Activated T-cell treated with anti-CD3 and anti-CD28 coated beads, Interleukin-2, amount 50 U/mL, for 24 hours (primary cell): Measurements from ENCODE around the gene CHST13.

Source experiments
- DNase-seq: peaks from one replicate; pipeline ENCODE4 v3.0.0-alpha.2; 2020
- H3K27ac Mint-ChIP-seq: 2 replicates; pipeline ENCODE4 v1.8.0; 2020; ENCODE audit warnings: mild to moderate bottlenecking, mixed read lengths
- H3K27me3 Mint-ChIP-seq: 2 replicates; pipeline ENCODE4 v1.8.0; 2020; ENCODE audit warnings: mixed read lengths
- H3K36me3 Mint-ChIP-seq: 2 replicates; pipeline ENCODE4 v1.8.0; 2020; ENCODE audit warnings: low read depth, mixed read lengths
- H3K4me1 Mint-ChIP-seq: 2 replicates; pipeline ENCODE4 v1.8.0; 2020; ENCODE audit warnings: low read depth, mixed read lengths
- H3K4me3 Mint-ChIP-seq: 2 replicates; pipeline ENCODE4 v1.8.0; 2020; ENCODE audit warnings: mild to moderate bottlenecking, moderate library complexity, mixed read lengths
- H3K9me3 Mint-ChIP-seq: 2 replicates; pipeline ENCODE4 v1.8.0; 2020; ENCODE audit warnings: mixed read lengths

Gene CHST13

DNA sequence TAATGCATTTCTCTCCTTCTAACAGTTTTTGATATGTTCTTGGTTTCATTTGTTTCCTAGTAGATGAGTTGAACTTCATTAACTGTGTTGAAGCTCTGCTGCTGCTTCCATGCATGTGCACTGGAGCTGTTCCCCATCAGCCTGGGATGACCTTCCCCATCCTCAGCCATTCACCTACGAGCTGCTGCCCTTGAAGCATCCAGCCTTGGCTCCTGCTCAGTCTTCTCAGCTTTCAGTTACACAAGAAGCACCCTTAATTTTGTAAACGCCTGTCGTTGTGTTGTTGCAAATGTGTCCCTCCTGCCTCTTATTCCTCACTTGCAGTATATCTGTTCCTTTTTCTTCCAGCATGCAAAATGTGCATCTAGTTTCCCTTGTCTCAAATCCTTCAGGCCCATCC, 39.8 kb upstream of the CHST13 start:
- peaks cover 11% of the 10 kb centered on the region for H3K4me1 Mint-ChIP-seq
- H3K9me3 Mint-ChIP-seq, result no peaks in the 10 kb centered on the region
- no peak overlapping the region for H3K4me3 Mint-ChIP-seq
- no peak for DNase-seq
- no peak overlapping the region for H3K27ac Mint-ChIP-seq
- H3K36me3 Mint-ChIP-seq, result no peaks in the 10 kb centered on the region
- H3K27me3 Mint-ChIP-seq, result no peaks in the 10 kb centered on the region

GRCh38 chr3:126484662-126485061, 39.3 kb upstream of the CHST13 start:
- Mint-ChIP-seq H3K4me3 (no peak overlapping the region), H3K27me3 (no peaks in the 10 kb centered on the region)

GRCh38 chr3:126485176-126485897, 38.6 kb upstream of the CHST13 start:
- no peaks in the 10 kb centered on the region for H3K36me3 Mint-ChIP-seq
- H3K9me3 Mint-ChIP-seq, result no peaks in the 10 kb centered on the region
- H3K4me1 Mint-ChIP-seq, result peaks cover 11% of the 10 kb centered on the region
- H3K27ac Mint-ChIP-seq, result no peak overlapping the region
- no peaks in the 10 kb centered on the region for H3K27me3 Mint-ChIP-seq
- no peak overlapping the region for H3K4me3 Mint-ChIP-seq
- no peak for DNase-seq

More at GRCh38 chr3:126484662-126485061, 39.3 kb upstream of the CHST13 start:
- Mint-ChIP-seq H3K27ac (no peak overlapping the region), H3K9me3 (no peaks in the 10 kb centered on the region), H3K4me1 (peaks cover 11% of the 10 kb centered on the region), H3K36me3 (no peaks in the 10 kb centered on the region)
- no peak for DNase-seq

GRCh38 chr3:126485956-126486355, 38.0 kb upstream of the CHST13 start:
- no peaks in the 10 kb centered on the region for H3K27me3 Mint-ChIP-seq
- H3K9me3 Mint-ChIP-seq, result no peaks in the 10 kb centered on the region
- no peak overlapping the region for H3K4me3 Mint-ChIP-seq
- peaks cover 11% of the 10 kb centered on the region for H3K4me1 Mint-ChIP-seq
- H3K36me3 Mint-ChIP-seq, result no peaks in the 10 kb centered on the region
- DNase-seq, result no peak
- no peak overlapping the region for H3K27ac Mint-ChIP-seq

- Mint-ChIP-seq H3K4me3 (no peak overlapping the region), H3K4me1 (peaks cover 11% of the 10 kb centered on the region), H3K27ac (no peak overlapping the region)
These were observed 37.6 kb upstream of the CHST13 start for GRCh38 chr3:126486360-126486847.

GRCh38 chr3:126487151-126487771, 36.7 kb upstream of the CHST13 start:
- no peaks in the 10 kb centered on the region for H3K36me3 Mint-ChIP-seq
- no peaks in the 10 kb centered on the region for H3K9me3 Mint-ChIP-seq
- no peak for DNase-seq
- H3K27ac Mint-ChIP-seq, result peak overlapping the region; percentile 82
- no peaks in the 10 kb centered on the region for H3K27me3 Mint-ChIP-seq
- H3K4me1 Mint-ChIP-seq, result peaks cover 11% of the 10 kb centered on the region
- no peak overlapping the region for H3K4me3 Mint-ChIP-seq

More at GRCh38 chr3:126486360-126486847, 37.6 kb upstream of the CHST13 start:
- H3K9me3 Mint-ChIP-seq, result no peaks in the 10 kb centered on the region
- no peaks in the 10 kb centered on the region for H3K36me3 Mint-ChIP-seq
- no peaks in the 10 kb centered on the region for H3K27me3 Mint-ChIP-seq
- DNase-seq, result no peak

- Mint-ChIP-seq H3K27ac (no peak overlapping the region), H3K27me3 (no peaks in the 10 kb centered on the region), H3K4me1 (peaks cover 11% of the 10 kb centered on the region), H3K36me3 (no peaks in the 10 kb centered on the region), H3K9me3 (no peaks in the 10 kb centered on the region), H3K4me3 (no peak overlapping the region)
- DNase-seq, result no peak
These were observed 35.8 kb upstream of the CHST13 start for GRCh38 chr3:126488185-126488584.

- H3K4me3 Mint-ChIP-seq, result no peak overlapping the region
- no peak overlapping the region for H3K27ac Mint-ChIP-seq
- no peak for DNase-seq
- H3K9me3 Mint-ChIP-seq, result no peaks in the 10 kb centered on the region
- peaks cover 11% of the 10 kb centered on the region for H3K4me1 Mint-ChIP-seq
- no peaks in the 10 kb centered on the region for H3K27me3 Mint-ChIP-seq
- no peaks in the 10 kb centered on the region for H3K36me3 Mint-ChIP-seq
These were observed 34.9 kb upstream of the CHST13 start for GRCh38 chr3:126488886-126489569.

DNA sequence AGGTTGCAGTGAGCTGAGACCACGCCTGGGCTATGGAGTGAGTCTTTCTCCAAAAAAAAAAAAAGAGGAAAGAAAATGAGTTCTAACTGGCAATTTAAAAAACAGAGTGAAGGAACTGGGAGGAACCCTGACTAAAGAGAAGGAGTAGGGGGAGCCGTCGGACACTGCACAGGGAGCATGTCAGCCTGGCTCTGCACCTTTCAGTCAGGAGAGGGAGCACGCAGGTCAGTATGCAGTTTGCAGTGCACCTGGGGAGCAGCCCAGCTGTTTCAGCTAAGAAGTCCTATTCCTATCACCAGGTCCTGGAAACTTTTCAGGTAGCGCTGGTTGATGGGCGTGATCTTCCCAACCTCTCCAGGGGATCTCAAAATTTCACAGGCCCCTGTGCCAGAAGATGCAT, 33.3 kb upstream of the CHST13 start:
- H3K9me3 Mint-ChIP-seq, result no peaks in the 10 kb centered on the region
- H3K4me1 Mint-ChIP-seq, result peaks cover 11% of the 10 kb centered on the region

GRCh38 chr3:126491221-126492013, 32.5 kb upstream of the CHST13 start:
- no peaks in the 10 kb centered on the region for H3K27me3 Mint-ChIP-seq
- H3K4me1 Mint-ChIP-seq, result peaks cover 9% of the 10 kb centered on the region
- H3K36me3 Mint-ChIP-seq, result no peaks in the 10 kb centered on the region
- no peaks in the 10 kb centered on the region for H3K9me3 Mint-ChIP-seq
- H3K27ac Mint-ChIP-seq, result no peak overlapping the region
- DNase-seq, result no peak
- no peak overlapping the region for H3K4me3 Mint-ChIP-seq

More for the DNA sequence above, 33.3 kb upstream of the CHST13 start:
- DNase-seq, result no peak
- Mint-ChIP-seq H3K36me3 (no peaks in the 10 kb centered on the region), H3K27ac (no peak overlapping the region), H3K27me3 (no peaks in the 10 kb centered on the region), H3K4me3 (no peak overlapping the region)

- H3K4me1 Mint-ChIP-seq, result no peaks in the 10 kb centered on the region
- no peak overlapping the region for H3K27ac Mint-ChIP-seq
- H3K9me3 Mint-ChIP-seq, result no peaks in the 10 kb centered on the region
- no peaks in the 10 kb centered on the region for H3K36me3 Mint-ChIP-seq
- DNase-seq, result no peak
- H3K4me3 Mint-ChIP-seq, result no peak overlapping the region
- H3K27me3 Mint-ChIP-seq, result no peaks in the 10 kb centered on the region
These were observed 30.9 kb upstream of the CHST13 start for GRCh38 chr3:126493051-126493450.

- H3K4me1 Mint-ChIP-seq, result peaks cover 1% of the 10 kb centered on the region
- H3K27ac Mint-ChIP-seq, result no peak overlapping the region
- no peaks in the 10 kb centered on the region for H3K9me3 Mint-ChIP-seq
- H3K4me3 Mint-ChIP-seq, result no peak overlapping the region
- H3K27me3 Mint-ChIP-seq, result no peaks in the 10 kb centered on the region
- H3K36me3 Mint-ChIP-seq, result no peaks in the 10 kb centered on the region
- DNase-seq, result no peak
These were observed 30.2 kb upstream of the CHST13 start for GRCh38 chr3:126493739-126494138.

DNA sequence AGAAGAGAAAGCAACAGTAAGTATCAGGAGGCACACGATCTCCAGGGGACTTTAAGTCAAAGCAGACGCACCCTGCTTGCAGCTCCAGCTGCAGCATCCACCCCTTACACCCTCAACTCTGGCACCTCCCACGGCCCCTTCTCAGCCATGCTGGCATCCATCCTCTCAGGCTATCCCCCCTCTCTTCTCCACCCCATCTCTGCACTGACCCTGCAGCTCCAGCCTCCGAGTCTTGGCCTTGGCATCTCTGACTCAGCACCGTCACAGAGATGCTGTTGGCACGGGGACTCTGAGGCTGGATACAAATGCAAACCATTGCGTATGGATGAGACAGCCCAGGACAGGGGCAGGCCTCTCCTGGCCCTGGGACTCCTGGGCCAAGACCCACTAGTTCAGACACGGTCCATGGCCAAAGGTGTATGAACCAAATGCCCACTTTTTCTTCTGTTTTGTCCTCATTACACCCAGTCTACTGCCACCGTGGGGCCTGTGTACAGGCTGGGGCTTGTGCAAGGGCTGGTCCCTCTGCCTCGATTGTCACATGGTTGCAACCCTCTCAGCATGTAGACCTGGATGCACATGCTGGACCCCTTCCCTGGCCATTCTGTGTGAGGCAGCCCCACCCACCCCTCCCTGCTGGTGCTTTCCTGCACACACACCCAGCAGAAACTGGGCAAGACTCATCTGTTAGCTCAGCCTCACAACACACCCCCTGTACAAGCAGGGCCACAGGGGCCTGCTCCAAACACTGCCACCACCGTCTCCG, 29.6 kb upstream of the CHST13 start:
- no peaks in the 10 kb centered on the region for H3K36me3 Mint-ChIP-seq
- no peaks in the 10 kb centered on the region for H3K9me3 Mint-ChIP-seq
- no peak for DNase-seq
- no peak overlapping the region for H3K27ac Mint-ChIP-seq
- peaks cover 2% of the 10 kb centered on the region for H3K4me1 Mint-ChIP-seq
- H3K4me3 Mint-ChIP-seq, result no peak overlapping the region
- no peaks in the 10 kb centered on the region for H3K27me3 Mint-ChIP-seq

GRCh38 chr3:126494970-126495230, 29.1 kb upstream of the CHST13 start:
- H3K4me3 Mint-ChIP-seq, result no peak overlapping the region
- H3K36me3 Mint-ChIP-seq, result no peaks in the 10 kb centered on the region
- peaks cover 2% of the 10 kb centered on the region for H3K4me1 Mint-ChIP-seq
- no peak for DNase-seq
- no peak overlapping the region for H3K27ac Mint-ChIP-seq
- H3K27me3 Mint-ChIP-seq, result no peaks in the 10 kb centered on the region
- H3K9me3 Mint-ChIP-seq, result no peaks in the 10 kb centered on the region
